PFSK-1 (cell line): ENCODE measurements around the gene CHAF1B.

ENCODE experiments used
- FOXP2 ChIP-seq: optimal IDR thresholded peaks from 2 replicates; pipeline ENCODE3; 2011; ENCODE audit warnings: borderline replicate concordance, control low read depth, inconsistent platforms; ENCODE audit not compliant: insufficient read depth; ENCODE audit errors: extremely low read length, extremely low read depth
- POLR2AphosphoS5 ChIP-seq: IDR thresholded peaks from 2 replicates; pipeline ENCODE4 v1.6.1; 2012; ENCODE audit warnings: low read depth, mild to moderate bottlenecking, control low read depth, low read length, moderate library complexity
- REST ChIP-seq, 2 experiments: IDR thresholded peaks; 2 replicates each; pipeline versions ENCODE4 v1.6.1 to v1.8.0; 2011 to 2012; ENCODE audit warnings: low read depth in 2 of 2, low read length in 2 of 2, control low read depth in 1 of 2, inconsistent platforms in 1 of 2, mild to moderate bottlenecking in 1 of 2, moderate library complexity in 1 of 2; ENCODE audit not compliant: insufficient read depth in 1 of 2
- SIN3A ChIP-seq: IDR thresholded peaks from 2 replicates; pipeline ENCODE4 v1.6.1; 2012; ENCODE audit warnings: mild to moderate bottlenecking, low read length, moderate library complexity, borderline replicate concordance; ENCODE audit not compliant: insufficient read depth
- TAF1 ChIP-seq: IDR thresholded peaks from 2 replicates; pipeline ENCODE4 v1.6.1; 2012; ENCODE audit warnings: low read length, control low read depth, borderline replicate concordance; ENCODE audit not compliant: insufficient read depth

The CHAF1B gene

DNA sequence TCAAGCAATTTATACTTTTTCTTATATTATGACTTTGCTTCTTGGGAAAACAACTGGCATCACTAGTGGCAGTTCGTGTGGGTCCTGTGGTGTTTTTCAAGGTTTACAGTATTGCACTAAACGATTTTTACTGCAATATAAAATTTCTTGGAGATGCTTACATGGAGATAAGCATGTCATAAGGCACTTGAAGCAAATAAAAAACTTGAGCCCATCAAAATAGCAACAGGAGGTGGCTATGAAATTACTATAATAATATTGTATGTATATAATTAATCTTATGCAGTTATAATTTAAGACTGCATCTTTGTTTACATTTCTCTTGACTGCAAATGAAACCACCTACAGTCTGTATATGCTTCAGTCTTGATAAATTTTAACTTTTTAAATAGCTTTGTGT is 29.3 kb upstream of the CHAF1B start:
- TF ChIP-seq FOXP2 (no peak), POLR2AphosphoS5 (no peak), REST (IDR thresholded peaks at IDR 0.05; ENCODE audit: insufficient read depth in 1 of 2, low read depth in 2 of 2, low read length in 2 of 2) (no peak)

GRCh38 chr21:36359185-36359584 is 26.0 kb upstream of the CHAF1B start:
- TF ChIP-seq SIN3A (no peak), REST (IDR thresholded peaks at IDR 0.05; ENCODE audit: insufficient read depth in 1 of 2, low read depth in 2 of 2, low read length in 2 of 2) (no peak), TAF1 (no peak), FOXP2 (no peak), POLR2AphosphoS5 (no peak)

GRCh38 chr21:36369064-36369685 is 16.0 kb upstream of the CHAF1B start:
- TF ChIP-seq TAF1, result no peak

DNA sequence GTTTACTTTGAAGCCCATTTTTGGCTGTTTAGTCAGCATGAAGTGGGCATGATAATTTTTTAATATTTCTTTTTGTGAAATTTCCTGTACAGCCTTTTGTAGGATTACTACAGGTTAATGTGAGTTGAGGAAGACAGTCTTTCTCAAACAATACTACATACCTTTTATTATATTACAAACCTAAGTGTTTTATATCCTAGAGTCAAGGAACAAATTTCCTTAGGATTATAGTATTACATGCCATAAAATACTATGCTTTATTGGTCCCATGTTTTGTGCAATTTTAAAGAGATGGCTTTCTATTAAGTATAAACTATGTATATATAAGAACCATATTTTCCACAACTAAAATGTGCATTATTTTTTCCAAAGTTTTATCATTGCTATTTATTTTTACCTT is 9.2 kb upstream of the CHAF1B start:
- no peak for TF ChIP-seq POLR2AphosphoS5

GRCh38 chr21:36377391-36377842 is 7.8 kb upstream of the CHAF1B start:
- TF ChIP-seq TAF1 (no peak), REST (IDR thresholded peaks at IDR 0.05; ENCODE audit: insufficient read depth in 1 of 2, low read depth in 2 of 2, low read length in 2 of 2) (no peak), FOXP2 (no peak), POLR2AphosphoS5 (no peak), SIN3A (no peak)

DNA sequence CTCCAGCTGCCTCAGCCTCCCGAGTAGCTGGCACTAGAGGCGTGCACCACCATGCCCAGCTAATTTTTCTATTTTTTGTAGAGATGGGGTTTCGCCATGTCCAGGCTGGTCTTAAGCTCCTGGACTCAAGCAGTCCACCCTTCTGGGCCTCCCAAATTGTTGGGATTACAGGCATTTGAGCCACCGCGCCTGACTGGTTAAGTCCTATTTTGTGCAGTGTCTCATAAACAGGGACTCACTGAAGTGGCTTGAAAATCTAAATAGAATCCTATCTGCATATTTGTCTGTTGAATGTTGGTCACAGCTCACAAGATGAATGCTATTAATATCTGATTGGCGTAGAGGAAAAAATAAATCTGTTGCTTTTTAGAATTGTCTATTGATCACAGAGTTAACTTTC is 5.9 kb upstream of the CHAF1B start:
- TF ChIP-seq FOXP2 (no peak), TAF1 (no peak), POLR2AphosphoS5 (no peak), SIN3A (no peak), REST (IDR thresholded peaks at IDR 0.05; ENCODE audit: insufficient read depth in 1 of 2, low read depth in 2 of 2, low read length in 2 of 2) (no peak)
